C4-2B (cell line): ENCODE results near the gene PHLDB3.

Source experiments
- ZFX ChIP-seq: fragments of 450-650 bp; IDR thresholded peaks from 2 replicates; pipeline ENCODE4 v1.6.1; 2017
- TF ChIP-seq, protein P1 (sequence below): fragments of 450-650 bp; conservative IDR thresholded peaks from 2 replicates; pipeline ENCODE4 v1.5.1; 2017; ENCODE audit warnings: mild to moderate bottlenecking

DNA sequence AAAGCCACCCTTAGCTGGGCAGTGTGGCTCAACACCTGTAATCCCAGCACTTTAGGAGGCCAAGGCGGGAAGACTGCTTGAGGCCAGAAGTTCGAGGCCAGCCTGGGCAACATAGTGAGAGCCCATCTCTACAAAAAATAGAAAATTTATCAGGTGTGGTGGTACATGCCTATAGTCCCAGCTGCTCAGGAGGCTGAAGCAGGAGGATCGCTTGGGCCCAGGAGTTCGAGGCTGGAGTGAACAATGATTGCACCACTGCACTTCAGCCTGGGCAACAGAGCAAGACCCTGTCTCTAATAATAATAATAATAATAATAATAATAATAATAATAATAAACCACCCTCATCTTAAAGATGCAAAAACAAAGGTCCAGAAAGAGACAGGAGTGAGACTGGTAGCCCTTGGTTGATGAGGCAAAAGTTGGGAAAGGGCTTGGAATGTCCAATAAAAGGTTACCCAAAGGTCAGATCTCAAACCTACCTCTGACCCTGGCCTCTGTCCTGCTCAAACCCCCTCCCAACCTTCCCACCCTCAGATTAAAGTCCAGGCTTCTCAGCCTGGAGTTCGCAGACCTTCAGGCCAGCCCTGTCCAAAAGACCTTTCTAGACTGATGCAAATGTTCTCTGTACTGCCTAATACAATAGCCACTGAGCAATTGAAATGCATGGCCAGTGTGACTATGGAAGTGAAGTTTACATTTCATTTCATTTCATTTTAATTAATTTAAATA lies 37.5 kb upstream of the PHLDB3 start:
- TF ChIP-seq, protein P1, sequence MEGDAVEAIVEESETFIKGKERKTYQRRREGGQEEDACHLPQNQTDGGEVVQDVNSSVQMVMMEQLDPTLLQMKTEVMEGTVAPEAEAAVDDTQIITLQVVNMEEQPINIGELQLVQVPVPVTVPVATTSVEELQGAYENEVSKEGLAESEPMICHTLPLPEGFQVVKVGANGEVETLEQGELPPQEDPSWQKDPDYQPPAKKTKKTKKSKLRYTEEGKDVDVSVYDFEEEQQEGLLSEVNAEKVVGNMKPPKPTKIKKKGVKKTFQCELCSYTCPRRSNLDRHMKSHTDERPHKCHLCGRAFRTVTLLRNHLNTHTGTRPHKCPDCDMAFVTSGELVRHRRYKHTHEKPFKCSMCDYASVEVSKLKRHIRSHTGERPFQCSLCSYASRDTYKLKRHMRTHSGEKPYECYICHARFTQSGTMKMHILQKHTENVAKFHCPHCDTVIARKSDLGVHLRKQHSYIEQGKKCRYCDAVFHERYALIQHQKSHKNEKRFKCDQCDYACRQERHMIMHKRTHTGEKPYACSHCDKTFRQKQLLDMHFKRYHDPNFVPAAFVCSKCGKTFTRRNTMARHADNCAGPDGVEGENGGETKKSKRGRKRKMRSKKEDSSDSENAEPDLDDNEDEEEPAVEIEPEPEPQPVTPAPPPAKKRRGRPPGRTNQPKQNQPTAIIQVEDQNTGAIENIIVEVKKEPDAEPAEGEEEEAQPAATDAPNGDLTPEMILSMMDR = no peak
- no peak for TF ChIP-seq ZFX
